ENCODE data around the gene AFG1L.
"Not testable (repeated sequence)": the region's sequence is repeated elsewhere in the genome, so short reads cannot be mapped to it uniquely, and the experiment has no call there.

The AFG1L gene

GRCh38 chr6:108449717-108450116 is 154.9 kb downstream of the AFG1L start:
- in situ Hi-C loops (cut with MboI; ENCODE audit: low sequenced_read_pairs): not testable (repeated sequence)

- in situ Hi-C loops (cut with MboI; ENCODE audit: low sequenced_read_pairs): no loop called here
Measured at GRCh38 chr6:108451816-108452215, 157.0 kb downstream of the AFG1L start.

DNA sequence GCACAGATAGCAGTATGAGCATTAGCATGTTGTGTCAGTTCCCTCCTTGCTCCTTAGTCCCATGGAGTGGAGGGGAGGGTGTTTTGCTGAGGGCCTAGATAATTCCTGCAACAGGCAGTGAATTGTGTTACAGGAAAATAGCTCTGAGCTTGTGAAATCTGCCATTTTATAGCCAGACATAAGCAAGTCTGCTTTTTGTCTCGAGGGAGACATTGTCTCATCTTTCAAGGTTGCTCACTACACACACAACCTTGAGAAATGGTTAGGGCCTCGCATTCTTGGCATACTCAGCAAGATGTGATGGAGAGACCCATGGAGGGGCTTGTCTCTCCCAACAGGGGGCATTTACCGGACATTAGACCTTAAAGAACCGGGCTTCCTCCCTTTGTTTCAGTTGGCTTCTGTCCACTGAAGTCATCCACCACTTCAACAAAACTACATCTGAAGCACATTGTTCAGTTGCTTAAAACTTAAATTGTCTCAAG is 157.9 kb downstream of the AFG1L start:
- in situ Hi-C loops (cut with MboI; ENCODE audit: low sequenced_read_pairs): no loop called here

- in situ Hi-C loops (cut with MboI; ENCODE audit: low sequenced_read_pairs): no loop called here
Measured at GRCh38 chr6:108453601-108454185, 158.8 kb downstream of the AFG1L start.

DNA sequence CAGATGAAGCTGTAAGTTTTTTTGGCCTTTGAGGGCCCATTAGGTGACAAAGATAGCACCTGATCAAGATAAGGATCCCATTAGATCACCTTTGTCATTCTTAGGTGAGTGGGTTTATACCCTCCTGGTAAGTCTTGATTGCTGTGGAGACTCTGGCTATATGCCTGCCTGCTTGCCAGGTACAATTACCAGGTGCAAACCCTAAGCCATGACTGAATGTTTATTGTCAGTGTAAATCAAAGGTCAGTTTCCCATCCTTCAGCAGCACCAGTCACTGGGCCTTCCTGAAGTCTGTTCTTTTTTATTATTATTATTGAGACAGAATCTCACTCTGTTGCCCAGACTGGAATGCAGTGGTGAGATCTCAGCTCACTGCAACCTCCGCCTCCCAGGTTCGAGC is 159.5 kb downstream of the AFG1L start:
- in situ Hi-C loops (cut with MboI; ENCODE audit: low sequenced_read_pairs): no loop called here

DNA sequence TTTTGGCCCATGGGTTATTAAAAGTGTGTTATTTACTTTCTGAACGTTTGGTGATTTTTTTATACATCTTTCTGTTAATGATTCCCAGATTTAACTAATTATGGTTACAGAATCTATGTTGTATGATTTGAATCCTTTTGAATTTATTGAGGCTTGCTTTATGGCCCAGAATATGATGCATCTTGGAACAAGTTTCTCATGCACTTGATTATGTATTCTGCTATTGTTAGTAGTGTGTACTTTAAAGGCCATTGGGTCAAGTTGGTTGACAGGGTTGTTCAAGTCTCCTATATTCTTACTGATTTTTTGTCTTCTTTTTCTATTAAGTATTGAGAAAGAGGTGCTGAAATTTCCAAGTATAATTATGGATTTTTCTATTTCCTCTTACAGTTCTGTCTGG is 160.8 kb downstream of the AFG1L start:
- in situ Hi-C loops (cut with MboI; ENCODE audit: low sequenced_read_pairs): no loop called here

- in situ Hi-C loops (cut with MboI; ENCODE audit: low sequenced_read_pairs): no loop called here
Measured at GRCh38 chr6:108463784-108464183, 168.9 kb downstream of the AFG1L start.

DNA sequence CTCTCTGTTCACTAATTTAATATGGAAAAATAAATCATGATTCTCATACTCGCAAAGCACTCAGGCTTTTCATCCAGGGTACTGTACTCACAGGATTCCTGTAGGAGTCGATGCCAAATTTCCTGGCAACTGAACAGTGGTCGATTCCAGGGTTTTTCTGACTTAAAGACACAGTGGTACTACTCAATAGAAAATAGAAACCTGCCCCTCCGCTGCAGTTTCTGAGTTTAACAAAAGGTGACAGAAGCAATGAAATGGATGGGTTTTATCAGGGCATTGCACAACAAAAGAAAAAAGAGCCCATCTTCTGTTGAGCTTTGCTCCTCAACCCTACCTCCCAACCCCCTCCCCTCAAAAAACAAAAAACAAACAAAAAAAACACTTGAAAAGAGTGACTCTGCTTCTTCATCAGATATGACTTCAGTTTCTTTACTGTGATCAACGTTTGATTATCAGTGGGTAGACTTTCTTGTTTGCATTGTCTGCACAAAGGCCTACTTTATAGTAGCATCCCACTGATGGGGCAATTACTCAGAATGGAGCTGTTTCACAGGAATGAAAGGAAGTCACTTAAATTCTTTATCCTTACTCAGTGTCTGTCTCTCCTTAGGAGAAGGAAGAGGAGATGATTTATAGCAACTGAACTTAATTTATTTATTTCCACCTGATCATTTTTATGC is 169.7 kb downstream of the AFG1L start:
- in situ Hi-C loops (cut with MboI; ENCODE audit: low sequenced_read_pairs): no loop called here

DNA sequence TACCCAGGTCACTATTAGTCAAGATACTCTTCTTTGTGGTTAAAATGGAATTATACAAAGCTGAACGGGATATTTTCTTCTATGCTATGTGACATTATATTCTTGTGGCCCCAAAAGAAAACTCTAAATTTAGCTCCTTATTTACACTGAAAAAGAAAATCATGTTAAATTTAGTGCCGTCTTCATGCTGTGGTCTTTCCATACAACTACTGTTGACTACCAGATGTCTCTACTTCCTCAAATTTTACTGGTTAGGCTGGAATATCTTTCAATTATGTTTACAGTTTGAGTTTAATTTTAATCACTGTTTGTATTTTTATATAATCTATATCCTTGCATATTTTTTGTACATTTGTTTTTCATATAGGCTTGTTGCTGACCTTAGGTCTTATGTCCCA is 170.2 kb downstream of the AFG1L start:
- in situ Hi-C loops (cut with MboI; ENCODE audit: low sequenced_read_pairs): no loop called here

- in situ Hi-C loops (cut with MboI; ENCODE audit: low sequenced_read_pairs): no loop called here
Measured at GRCh38 chr6:108468346-108468745, 173.5 kb downstream of the AFG1L start.

- in situ Hi-C loops (cut with MboI; ENCODE audit: low sequenced_read_pairs): no loop called here
Measured at GRCh38 chr6:108469316-108469715, 174.5 kb downstream of the AFG1L start.

DNA sequence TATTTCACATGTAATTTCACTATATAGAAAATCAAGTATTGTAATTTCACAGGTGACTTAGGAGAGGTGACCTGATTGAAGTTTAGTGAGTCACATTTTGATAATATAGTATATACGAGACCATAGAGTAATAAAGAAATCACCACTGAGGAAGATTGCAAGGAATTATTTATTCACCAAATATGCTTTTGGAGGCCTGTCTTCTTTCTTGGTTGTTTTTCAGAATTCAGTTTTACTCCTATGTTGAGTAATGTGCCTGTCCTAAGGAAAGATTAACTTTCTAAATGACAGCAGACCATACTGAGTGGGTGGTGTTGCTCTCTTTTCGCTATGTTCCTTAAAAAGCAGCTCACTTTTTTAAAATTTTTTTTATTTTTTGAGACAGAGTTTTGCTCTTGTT is 178.3 kb downstream of the AFG1L start:
- in situ Hi-C loops (cut with MboI; ENCODE audit: low sequenced_read_pairs): no loop called here

- in situ Hi-C loops (cut with MboI; ENCODE audit: low sequenced_read_pairs): no loop called here
Measured at GRCh38 chr6:108476376-108476775, 181.5 kb downstream of the AFG1L start.

DNA sequence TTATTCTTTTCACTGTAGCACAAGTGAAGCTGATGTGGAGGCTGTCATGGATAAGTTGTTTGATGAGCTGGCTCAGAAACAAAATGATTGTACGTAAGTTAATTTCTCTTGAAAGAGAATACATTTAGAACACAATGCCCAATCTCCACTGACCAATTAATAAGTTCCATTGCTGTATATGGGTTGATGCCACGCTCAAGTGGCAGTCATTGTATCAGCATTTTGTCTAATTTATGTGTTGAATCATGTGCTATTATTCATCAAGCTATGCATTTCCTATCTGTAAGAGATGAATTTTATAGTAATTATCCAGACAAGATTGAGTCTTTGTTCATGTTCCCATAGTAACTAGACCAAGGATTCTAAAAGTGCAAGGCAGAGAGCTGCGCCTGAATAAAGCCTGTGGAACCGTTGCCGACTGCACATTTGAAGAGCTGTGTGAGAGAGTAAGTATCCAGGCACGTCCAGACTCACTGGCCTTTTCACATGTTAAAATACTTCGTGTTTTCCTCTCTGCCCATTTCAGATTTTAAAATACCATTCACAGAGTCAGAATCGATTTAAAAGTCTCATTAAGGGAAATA is 182.1 kb downstream of the AFG1L start:
- in situ Hi-C loops (cut with MboI; ENCODE audit: low sequenced_read_pairs): no loop called here

DNA sequence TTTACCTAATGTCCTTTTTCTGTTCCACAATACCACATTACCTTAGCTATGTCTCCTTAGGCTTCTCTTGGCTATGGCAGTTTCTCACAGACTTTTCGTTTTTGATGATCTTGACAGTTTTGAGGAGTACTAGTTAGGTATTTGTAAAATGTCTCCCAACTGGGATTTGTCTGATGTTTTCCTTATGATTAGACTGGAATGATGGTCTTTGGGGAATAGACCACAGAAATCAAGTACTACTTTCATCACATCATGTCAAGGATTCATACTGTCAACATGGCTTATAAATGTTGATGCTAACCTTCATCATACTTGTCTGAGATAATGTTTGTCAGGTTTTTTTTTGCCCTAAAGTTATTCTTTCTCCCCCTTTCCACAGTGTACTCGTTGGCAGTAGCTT is 187.7 kb downstream of the AFG1L start:
- in situ Hi-C loops (cut with MboI; ENCODE audit: low sequenced_read_pairs): no loop called here

GRCh38 chr6:108484016-108484415 is 189.2 kb downstream of the AFG1L start:
- in situ Hi-C loops (cut with MboI; ENCODE audit: low sequenced_read_pairs): no loop called here

DNA sequence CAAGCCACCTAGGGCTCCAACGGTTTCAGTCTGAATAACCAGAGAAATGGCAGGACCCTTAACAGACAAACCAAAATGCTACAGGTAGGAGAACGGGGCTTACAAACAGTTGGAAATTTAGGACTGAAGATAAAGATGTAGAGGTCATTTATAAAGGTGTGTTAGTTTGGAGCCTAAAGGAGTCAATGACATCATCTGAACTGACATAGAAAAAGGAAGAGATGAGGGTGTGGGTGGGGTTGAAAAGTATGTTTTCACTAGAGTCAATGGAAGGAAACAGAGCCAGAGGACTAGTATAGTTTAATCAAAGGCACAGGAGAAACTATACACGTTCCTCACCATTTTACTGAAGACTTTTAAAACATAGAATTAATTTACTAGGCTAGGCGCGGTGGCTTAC is 194.8 kb downstream of the AFG1L start:
- in situ Hi-C loops (cut with MboI; ENCODE audit: low sequenced_read_pairs): no loop called here

GRCh38 chr6:108492131-108492766 is 197.4 kb downstream of the AFG1L start:
- in situ Hi-C loops (cut with MboI; ENCODE audit: low sequenced_read_pairs): no loop called here

- in situ Hi-C loops (cut with MboI; ENCODE audit: low sequenced_read_pairs): no loop called here
Measured at GRCh38 chr6:108494434-108494833, 199.6 kb downstream of the AFG1L start.

- in situ Hi-C loops (cut with MboI; ENCODE audit: low sequenced_read_pairs): no loop called here
Measured at GRCh38 chr6:108497883-108498282, 203.0 kb downstream of the AFG1L start.

- in situ Hi-C loops (cut with MboI; ENCODE audit: low sequenced_read_pairs): no loop called here
Measured at GRCh38 chr6:108501559-108501958, 206.7 kb downstream of the AFG1L start.

GRCh38 chr6:108502832-108503231 is 208.0 kb downstream of the AFG1L start:
- in situ Hi-C loops (cut with MboI; ENCODE audit: low sequenced_read_pairs): no loop called here

Data from hTERT RPE-1 (cell line).